ENCODE measurements around the gene MYL2.

DNA sequence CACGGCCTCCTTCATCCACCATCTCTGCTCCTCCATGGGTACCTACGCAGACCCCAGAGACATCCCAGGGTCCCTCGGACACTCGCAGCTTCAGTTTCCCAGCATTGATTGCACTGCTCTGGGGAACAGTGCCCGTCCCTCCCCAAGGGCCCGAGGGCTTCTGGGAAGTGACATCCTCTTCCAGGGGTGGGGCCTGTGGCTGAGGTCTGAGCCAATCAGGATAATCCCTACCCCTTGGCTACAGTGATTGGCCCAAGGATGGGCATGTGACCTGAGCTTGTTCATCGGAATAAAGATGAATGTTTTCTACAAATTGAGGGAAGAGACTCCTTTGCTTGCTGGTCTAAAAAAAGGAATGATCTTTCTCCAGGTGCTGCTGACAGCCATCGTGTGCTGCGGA lies 37.3 kb upstream of the MYL2 start:
- TF ChIP-seq POLR2AphosphoS5 (IDR thresholded peaks at IDR 0.05; ENCODE audit: low read depth) (no peak), EZH2phosphoT487 (IDR thresholded peaks at IDR 0.05; ENCODE audit: unreplicated experiment) (no peak)
- TF ChIP-seq, protein P1, sequence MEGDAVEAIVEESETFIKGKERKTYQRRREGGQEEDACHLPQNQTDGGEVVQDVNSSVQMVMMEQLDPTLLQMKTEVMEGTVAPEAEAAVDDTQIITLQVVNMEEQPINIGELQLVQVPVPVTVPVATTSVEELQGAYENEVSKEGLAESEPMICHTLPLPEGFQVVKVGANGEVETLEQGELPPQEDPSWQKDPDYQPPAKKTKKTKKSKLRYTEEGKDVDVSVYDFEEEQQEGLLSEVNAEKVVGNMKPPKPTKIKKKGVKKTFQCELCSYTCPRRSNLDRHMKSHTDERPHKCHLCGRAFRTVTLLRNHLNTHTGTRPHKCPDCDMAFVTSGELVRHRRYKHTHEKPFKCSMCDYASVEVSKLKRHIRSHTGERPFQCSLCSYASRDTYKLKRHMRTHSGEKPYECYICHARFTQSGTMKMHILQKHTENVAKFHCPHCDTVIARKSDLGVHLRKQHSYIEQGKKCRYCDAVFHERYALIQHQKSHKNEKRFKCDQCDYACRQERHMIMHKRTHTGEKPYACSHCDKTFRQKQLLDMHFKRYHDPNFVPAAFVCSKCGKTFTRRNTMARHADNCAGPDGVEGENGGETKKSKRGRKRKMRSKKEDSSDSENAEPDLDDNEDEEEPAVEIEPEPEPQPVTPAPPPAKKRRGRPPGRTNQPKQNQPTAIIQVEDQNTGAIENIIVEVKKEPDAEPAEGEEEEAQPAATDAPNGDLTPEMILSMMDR (conservative IDR thresholded peaks at IDR 0.05; ENCODE audit: low read depth in 2 of 2), result no peak
